PC-3 (cell line): ENCODE results near the gene TRMU.

ENCODE experiments used
- EZH2 ChIP-seq: fragments of 300-600 bp; sonication (generic); IDR thresholded peaks from one replicate; pipeline ENCODE4 v1.6.1; 2017; ENCODE audit warnings: antibody characterized with exemption, mild to moderate bottlenecking, low read length; ENCODE audit not compliant: unreplicated experiment
- EZH2phosphoT487 ChIP-seq: fragments of 300-600 bp; sonication (generic); IDR thresholded peaks from 2 replicates; pipeline ENCODE4 v1.6.1; 2018; ENCODE audit warnings: mild to moderate bottlenecking, antibody characterized with exemption, low read length, borderline replicate concordance
- TF ChIP-seq, protein P1 (sequence below): fragments of 300-600 bp; sonication (generic); conservative IDR thresholded peaks from 2 replicates; pipeline ENCODE4 v1.5.1; 2017; ENCODE audit warnings: antibody characterized with exemption, low read depth, mild to moderate bottlenecking, low read length

DNA sequence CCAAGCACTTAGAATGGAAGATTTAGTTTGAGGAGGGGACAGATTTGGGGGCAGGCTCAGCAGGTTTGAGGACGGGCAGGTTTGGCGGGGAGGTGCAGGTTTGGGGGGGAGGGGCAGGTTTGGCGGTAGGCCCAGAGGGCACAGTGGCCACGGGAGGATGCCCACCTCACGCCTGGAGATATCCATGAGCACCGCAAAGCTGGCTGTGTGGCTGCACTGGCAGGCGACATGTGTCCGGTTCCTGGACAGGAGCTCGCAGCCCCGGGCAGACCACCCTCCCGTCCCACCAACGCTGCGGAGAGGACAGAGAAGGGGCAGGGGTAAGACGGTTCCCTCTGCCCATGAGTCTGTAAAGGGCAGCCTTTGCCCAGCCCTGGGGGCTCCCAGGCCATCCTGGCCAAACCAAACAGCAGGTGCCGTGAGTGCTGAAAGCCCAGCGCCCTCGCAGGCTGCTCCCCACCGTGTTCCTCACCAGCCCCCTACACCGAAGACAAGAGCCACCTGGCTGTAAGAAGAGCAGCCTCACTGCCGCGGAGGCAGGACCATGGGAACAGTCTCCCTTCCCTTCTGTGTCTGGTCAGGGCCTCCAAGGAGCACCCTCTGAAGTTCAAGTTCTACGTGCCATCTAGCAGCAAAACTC lies 43.0 kb downstream of the TRMU start:
- TF ChIP-seq, protein P1, sequence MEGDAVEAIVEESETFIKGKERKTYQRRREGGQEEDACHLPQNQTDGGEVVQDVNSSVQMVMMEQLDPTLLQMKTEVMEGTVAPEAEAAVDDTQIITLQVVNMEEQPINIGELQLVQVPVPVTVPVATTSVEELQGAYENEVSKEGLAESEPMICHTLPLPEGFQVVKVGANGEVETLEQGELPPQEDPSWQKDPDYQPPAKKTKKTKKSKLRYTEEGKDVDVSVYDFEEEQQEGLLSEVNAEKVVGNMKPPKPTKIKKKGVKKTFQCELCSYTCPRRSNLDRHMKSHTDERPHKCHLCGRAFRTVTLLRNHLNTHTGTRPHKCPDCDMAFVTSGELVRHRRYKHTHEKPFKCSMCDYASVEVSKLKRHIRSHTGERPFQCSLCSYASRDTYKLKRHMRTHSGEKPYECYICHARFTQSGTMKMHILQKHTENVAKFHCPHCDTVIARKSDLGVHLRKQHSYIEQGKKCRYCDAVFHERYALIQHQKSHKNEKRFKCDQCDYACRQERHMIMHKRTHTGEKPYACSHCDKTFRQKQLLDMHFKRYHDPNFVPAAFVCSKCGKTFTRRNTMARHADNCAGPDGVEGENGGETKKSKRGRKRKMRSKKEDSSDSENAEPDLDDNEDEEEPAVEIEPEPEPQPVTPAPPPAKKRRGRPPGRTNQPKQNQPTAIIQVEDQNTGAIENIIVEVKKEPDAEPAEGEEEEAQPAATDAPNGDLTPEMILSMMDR = no peak
- TF ChIP-seq EZH2 = no peak
- TF ChIP-seq EZH2phosphoT487 = no peak
